Stomach (tissue), 19 donors: ENCODE measurements around the gene PRKCG. TPM values are rescaled to one million over a fixed set of nuclear protein-coding genes. Genes with fewer than 3 reads are reported as not detected.
"Not testable (repeated sequence)": the region's sequence is repeated elsewhere in the genome, so short reads cannot be mapped to it uniquely, and the experiment has no call there.

ENCODE experiments used
- DNase-seq, 2 donors: peaks; one replicate each; pipeline versions ENCODE4 v3.0.0 to v3.0.0-alpha.2; 2013 to 2019
- H3K27ac ChIP-seq, 5 donors: fragments of 200-600 bp in 4 of 5; sonication (generic) in 4 of 5; one replicate each; pipeline ENCODE4 v1.5.1; 2013 to 2019; ENCODE audit warnings: mild to moderate bottlenecking in 1 of 5, moderate library complexity in 1 of 5
- H3K27me3 ChIP-seq, 3 donors: fragments of 200-600 bp; sonication (generic); one replicate each; pipeline ENCODE4 v1.5.1; 2017 to 2019; ENCODE audit warnings: mixed run types in 1 of 3
- H3K36me3 ChIP-seq, 4 donors: fragments of 200-600 bp; sonication (generic); 1 replicate in 3 of 4; 2 replicates in 1 of 4; pipeline ENCODE4 v1.5.1; 2016 to 2019
- H3K4me1 ChIP-seq, 4 donors: fragments of 200-600 bp; sonication (generic); one replicate each; pipeline ENCODE4 v1.5.1; 2016 to 2019
- H3K4me3 ChIP-seq, 4 donors: fragments of 200-600 bp; sonication (generic) in 3 of 4; one replicate each; pipeline ENCODE4 v1.5.1; 2016 to 2019; ENCODE audit warnings: mild to moderate bottlenecking in 1 of 4
- H3K9me3 ChIP-seq, 4 donors: fragments of 200-600 bp; sonication (generic); one replicate each; pipeline ENCODE4 v1.5.1; 2016 to 2019
- EP300 ChIP-seq: sonication (generic); formaldehyde crosslinking; IDR thresholded peaks from one replicate; pipeline ENCODE4 v1.6.1; 2017; ENCODE audit warnings: antibody characterized with exemption
- POLR2A ChIP-seq, 4 donors: fragments of 450-650 bp; IDR thresholded peaks; one replicate each; pipeline ENCODE4 v1.6.1; 2016; ENCODE audit warnings: antibody characterized with exemption in 4 of 4, control low read depth in 2 of 4, mild to moderate bottlenecking in 1 of 4, moderate library complexity in 1 of 4
- POLR2AphosphoS5 ChIP-seq, 3 donors: sonication (generic); formaldehyde crosslinking; IDR thresholded peaks; one replicate each; pipeline ENCODE4 v1.6.1; 2016; ENCODE audit warnings: antibody characterized with exemption in 3 of 3
- WGBS, 5 donors: extraction: QIAGEN DNeasy Blood & Tissue Kit in 3 of 5; methylation state at CpG; one replicate each; pipeline versions ENCODE4 v1.1.5 to v1.1.7; 2013 to 2018; 5-methylcytosine and 5-hydroxymethylcytosine counted together
- intact Hi-C: fragments of 100-400 bp; cut with DNase I; formaldehyde crosslinking; loops from one replicate; pipeline ENCODE4 v1.15.1; 2023; ENCODE audit warnings: low total_unique reads
- long read RNA-seq, 10 donors: transcript quantifications; one replicate each; lab custom pipeline, GENCODE V29; 2026
- polyA plus RNA-seq, 3 donors: library from polyadenylated mRNA; stranded (reverse); fragments of 200-250 nt; gene quantifications; one replicate each; pipeline ENCODE4 v1.2.3, GENCODE V29; 2013
- total RNA-seq, 5 donors: library from RNA; depleted of rRNA; stranded (reverse); fragments of >200 nt; gene quantifications; one replicate each; pipeline versions ENCODE4 v1.1.0 to v1.2.3, GENCODE V29; 2014 to 2016
- TF ChIP-seq, protein P1 (sequence below), 7 experiments: fragments of 450-650 bp in 4 of 7; fragments of 200-600 bp in 3 of 7; sonication (generic) in 3 of 7; IDR thresholded peaks; one replicate each; pipeline ENCODE4 v1.5.1; 2016 to 2019; ENCODE audit warnings: antibody characterized with exemption in 7 of 7, control low read depth in 2 of 7, mild to moderate bottlenecking in 1 of 7
- donor health status: healthy with polysubstance abuse.
- donor health status: Bipolar disorder and iron deficiency.
- donor health status: healthy.

The PRKCG gene
- total RNA-seq (not detected), polyA plus RNA-seq (under 1 TPM in 2 of 3 donors, not detected in 1; 0.25 to 0.30 TPM)
- long read RNA-seq, donor 1: 0 reads
- long read RNA-seq, donor 2: 0 reads
- long read RNA-seq, donor 3: 0 reads
- long read RNA-seq, donor 4: 0 reads
- long read RNA-seq, donor 5: 0 reads
- long read RNA-seq, donor 6: 0 reads
- long read RNA-seq, donor 7: 0 reads
- long read RNA-seq, donor 8: 0 reads
- long read RNA-seq, donor 9: 0 reads
- long read RNA-seq, donor 10: 0 reads

DNA sequence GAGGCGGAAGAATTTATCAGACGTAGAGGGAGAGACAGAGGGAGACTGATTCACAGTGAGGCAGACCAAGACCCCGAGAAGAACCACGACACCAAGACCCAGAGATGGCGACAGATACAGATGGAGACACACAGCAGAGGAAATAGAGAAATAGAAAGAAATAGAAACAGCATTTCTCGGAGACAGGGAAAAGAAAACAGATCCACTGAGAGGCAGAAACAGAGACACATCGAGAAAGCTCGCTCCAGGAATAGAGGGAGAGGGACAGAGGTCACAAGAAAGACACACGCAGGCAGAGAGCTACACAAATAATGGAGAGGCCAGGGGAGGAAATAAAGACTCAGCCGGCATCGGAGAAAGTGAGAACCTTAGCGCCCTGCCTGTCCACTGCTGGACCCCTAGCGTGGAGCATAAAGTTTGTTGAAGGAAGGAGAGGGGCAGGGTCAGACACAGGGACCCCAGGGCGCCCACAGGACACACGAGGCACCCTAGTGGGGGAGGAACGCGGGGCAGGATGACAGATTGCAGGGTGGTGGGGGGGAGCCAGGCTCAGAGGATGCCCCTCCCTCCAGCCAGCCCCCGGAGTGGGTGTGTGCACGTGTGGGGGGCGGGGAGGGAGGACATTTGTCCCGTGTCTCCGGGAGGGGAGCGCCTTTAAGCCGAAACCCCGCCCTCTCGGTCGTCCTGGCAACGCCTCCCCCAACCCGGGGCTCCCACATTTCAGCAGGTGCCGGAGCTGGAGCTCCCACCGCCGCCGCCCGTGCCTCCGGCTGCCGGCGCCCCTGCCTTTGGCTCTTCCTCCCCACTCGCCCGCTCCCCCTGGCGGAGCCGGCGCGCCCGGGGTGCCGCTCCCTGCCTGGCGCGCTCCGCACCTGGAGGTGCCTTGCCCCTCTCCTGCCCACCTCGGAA, at the start of gene PRKCG:
Gene PRKCG (plus strand): TSS at position 716 of the 909 bp plus-strand sequence. CDS start 298 bp downstream, outside the sequence.
- 1 to 3% (median 2%) methylated on average over 28 to 48 of the region's 49 CpGs for WGBS, 5 donors
- Histone ChIP-seq H3K27ac (no peak within 1 kb of the TSS), H3K36me3 (peaks cover 0 to 5% (median 1%) of the 10 kb centered on the region in 4 donors), H3K4me3 (peak within 1 kb of the TSS; percentile 32 to 42 (median 40)), H3K4me1 (peaks cover 13 to 46% (median 39%) of the 10 kb centered on the region in 4 donors), H3K27me3 (peaks cover 18 to 78% (median 34%) of the 10 kb centered on the region in 3 donors), H3K9me3 (no peaks in the 10 kb centered on the region)
- TF ChIP-seq EP300: no peak
- TF ChIP-seq, protein P1, sequence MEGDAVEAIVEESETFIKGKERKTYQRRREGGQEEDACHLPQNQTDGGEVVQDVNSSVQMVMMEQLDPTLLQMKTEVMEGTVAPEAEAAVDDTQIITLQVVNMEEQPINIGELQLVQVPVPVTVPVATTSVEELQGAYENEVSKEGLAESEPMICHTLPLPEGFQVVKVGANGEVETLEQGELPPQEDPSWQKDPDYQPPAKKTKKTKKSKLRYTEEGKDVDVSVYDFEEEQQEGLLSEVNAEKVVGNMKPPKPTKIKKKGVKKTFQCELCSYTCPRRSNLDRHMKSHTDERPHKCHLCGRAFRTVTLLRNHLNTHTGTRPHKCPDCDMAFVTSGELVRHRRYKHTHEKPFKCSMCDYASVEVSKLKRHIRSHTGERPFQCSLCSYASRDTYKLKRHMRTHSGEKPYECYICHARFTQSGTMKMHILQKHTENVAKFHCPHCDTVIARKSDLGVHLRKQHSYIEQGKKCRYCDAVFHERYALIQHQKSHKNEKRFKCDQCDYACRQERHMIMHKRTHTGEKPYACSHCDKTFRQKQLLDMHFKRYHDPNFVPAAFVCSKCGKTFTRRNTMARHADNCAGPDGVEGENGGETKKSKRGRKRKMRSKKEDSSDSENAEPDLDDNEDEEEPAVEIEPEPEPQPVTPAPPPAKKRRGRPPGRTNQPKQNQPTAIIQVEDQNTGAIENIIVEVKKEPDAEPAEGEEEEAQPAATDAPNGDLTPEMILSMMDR (IDR thresholded peaks at IDR 0.05): peak in 5 of 7 experiments; percentile 34 to 70 (median 42)
- intact Hi-C loops: no loop called here
- DNase-seq: peak; percentile 60 to 87

DNA sequence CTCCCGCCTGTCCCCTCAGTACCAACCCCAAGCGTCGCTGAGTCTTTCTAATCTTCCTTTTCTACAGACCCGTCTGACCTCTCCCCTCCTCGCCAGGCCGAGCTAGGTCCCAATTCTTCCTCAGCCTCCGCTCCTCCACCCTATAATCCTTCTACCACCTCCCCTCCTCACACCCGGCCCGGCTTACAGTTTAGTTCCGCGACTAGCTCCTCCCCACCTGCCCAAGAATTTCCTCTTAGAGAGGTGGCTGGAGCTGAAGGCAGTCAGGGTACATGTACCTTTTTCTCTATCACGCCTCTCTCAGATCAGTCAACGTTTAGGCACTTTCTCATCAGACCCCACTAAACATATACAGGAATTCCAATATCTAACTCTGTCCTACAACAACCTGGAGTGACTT, 49.1 kb upstream of the PRKCG start:
- H3K27ac ChIP-seq, H3K36me3 ChIP-seq, H3K4me3 ChIP-seq, H3K4me1 ChIP-seq, intact Hi-C loops, DNase-seq, H3K9me3 ChIP-seq: not testable (repeated sequence)
- WGBS, 5 donors: 9 to 25% (median 9%) methylated on average over 9 to 13 of the region's 13 CpGs
- H3K27me3 ChIP-seq: peaks cover 0 to 53% (median 6%) of the 10 kb centered on the region in 3 donors

DNA sequence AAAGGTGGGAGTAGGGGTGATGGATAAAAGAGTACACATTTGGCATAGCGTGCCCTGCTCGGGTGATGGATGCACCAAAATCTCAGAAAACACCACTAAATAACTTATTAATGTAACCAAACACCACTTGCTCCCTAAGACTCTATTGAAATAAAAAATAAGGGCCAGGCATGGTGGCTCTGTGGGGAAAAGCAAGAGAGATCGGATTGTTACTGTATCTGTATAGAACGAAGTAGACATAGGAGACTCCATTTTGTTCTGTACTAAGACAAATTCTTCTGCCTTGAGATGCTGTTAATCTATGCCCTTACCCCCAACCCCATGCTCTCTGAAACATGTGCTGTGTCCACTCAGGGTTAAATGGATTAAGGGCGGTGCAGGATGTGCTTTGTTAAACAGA, 43.6 kb upstream of the PRKCG start:
- Histone ChIP-seq H3K4me1 (peaks cover 0 to 25% (median 9%) of the 10 kb centered on the region in 4 donors), H3K27me3 (peaks cover 0 to 32% (median 0%) of the 10 kb centered on the region in 3 donors)
- intact Hi-C loops, DNase-seq, H3K4me3 ChIP-seq, H3K27ac ChIP-seq, H3K9me3 ChIP-seq, H3K36me3 ChIP-seq: not testable (repeated sequence)
- WGBS, 5 donors: 63 to 75% (median 69%) methylated on average over 5 of the region's 5 CpGs

DNA sequence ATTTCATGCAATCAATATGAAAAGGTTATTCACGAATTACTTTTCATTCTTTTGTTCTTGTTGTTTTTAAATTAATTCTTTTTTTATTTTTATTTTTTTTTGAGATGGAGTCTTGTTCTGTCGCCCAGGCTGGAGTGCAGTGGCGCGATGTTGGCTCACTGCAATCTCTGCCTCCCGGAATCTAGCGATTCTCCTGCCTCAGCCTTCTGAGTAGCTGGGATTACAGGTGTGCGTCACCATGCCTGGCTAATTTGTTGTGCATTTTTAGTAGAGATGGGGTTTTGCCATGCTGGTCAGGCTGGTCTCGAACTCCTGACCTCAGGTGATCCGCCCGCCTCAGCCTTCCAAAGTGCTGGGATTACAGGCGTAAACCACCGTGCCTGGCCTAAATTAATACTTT, 41.8 kb upstream of the PRKCG start:
- intact Hi-C loops: loop anchor here (10.0 kb wide), 2 partner anchors 55 to 185 kb away; no protein-coding TSS in a partner anchor
- H3K36me3 ChIP-seq, DNase-seq, H3K4me3 ChIP-seq, H3K9me3 ChIP-seq, H3K27ac ChIP-seq: not testable (repeated sequence)
- H3K27me3 ChIP-seq: peaks cover 0 to 37% (median 0%) of the 10 kb centered on the region in 3 donors
- peaks cover 0 to 26% (median 9%) of the 10 kb centered on the region in 4 donors for H3K4me1 ChIP-seq
- 90 to 95% (median 94%) methylated on average over 12 of the region's 12 CpGs for WGBS, 5 donors

DNA sequence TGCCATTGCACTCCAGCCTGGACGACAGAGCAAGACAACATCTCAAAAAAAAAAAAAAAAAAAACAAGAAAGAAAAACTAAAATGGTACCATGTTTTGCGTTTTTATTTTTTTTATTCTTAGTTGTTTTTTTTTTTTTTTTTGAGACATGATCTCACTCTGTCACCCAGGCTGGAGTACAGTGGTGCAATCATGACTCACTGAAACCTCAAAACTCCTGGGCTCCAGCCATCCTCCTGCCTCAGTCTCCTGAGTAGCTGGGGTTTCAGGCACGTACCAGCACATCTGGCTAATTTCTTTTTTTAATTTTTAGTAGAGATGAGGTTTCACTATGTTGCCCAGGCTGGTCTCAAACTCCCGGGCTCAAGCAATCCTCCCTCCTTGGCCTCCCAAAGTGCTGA, 41.1 kb upstream of the PRKCG start:
- H3K9me3 ChIP-seq, H3K36me3 ChIP-seq, H3K4me3 ChIP-seq, H3K27ac ChIP-seq, DNase-seq: not testable (repeated sequence)
- peaks cover 0 to 42% (median 0%) of the 10 kb centered on the region in 3 donors for H3K27me3 ChIP-seq
- intact Hi-C loops: loop anchor here (10.0 kb wide), 2 partner anchors 54 to 184 kb away; no protein-coding TSS in a partner anchor
- peaks cover 0 to 26% (median 9%) of the 10 kb centered on the region in 4 donors for H3K4me1 ChIP-seq
- 79 to 90% (median 81%) methylated on average over 4 of the region's 4 CpGs for WGBS, 5 donors

GRCh38 chr19:53844849-53845246, 37.1 kb upstream of the PRKCG start:
- H3K27me3 ChIP-seq: peaks cover 0 to 29% (median 0%) of the 10 kb centered on the region in 3 donors
- peak in 1 of 2 donors; percentile 15 for DNase-seq
- TF ChIP-seq POLR2A (IDR thresholded peaks at IDR 0.05) (no peak), POLR2AphosphoS5 (IDR thresholded peaks at IDR 0.05) (no peak), EP300 (no peak)
- TF ChIP-seq, protein P1 (IDR thresholded peaks at IDR 0.05): no peak
- no peaks in the 10 kb centered on the region for H3K36me3 ChIP-seq
- H3K4me3 ChIP-seq: no peak overlapping the region
- H3K27ac ChIP-seq: no peak overlapping the region
- WGBS, 5 donors: 84 to 89% (median 85%) methylated on average over 9 of the region's 9 CpGs
- H3K9me3 ChIP-seq: no peaks in the 10 kb centered on the region
- H3K4me1 ChIP-seq: peaks cover 0 to 30% (median 9%) of the 10 kb centered on the region in 4 donors
- intact Hi-C loops: loop anchor here (10.0 kb wide), 2 partner anchors 50 to 180 kb away; no protein-coding TSS in a partner anchor
